HG03521 (cell line): Measurements from ENCODE around the gene TMPRSS4.
A peak's percentile ranks its signal among the peaks of the same experiment; 100 is the strongest.

Experiments
- ATAC-seq: cut with Tn5 transposase; IDR thresholded peaks from one replicate; pipeline ENCODE4 v1.9.1; 2021; ENCODE audit warnings: mild to moderate bottlenecking, moderate library complexity; ENCODE audit not compliant: unreplicated experiment

The TMPRSS4 gene

GRCh38 chr11:118132385-118133151 is 55.7 kb downstream of the TMPRSS4 start:
- ATAC-seq, result no peak

GRCh38 chr11:118133816-118134215 is 56.9 kb downstream of the TMPRSS4 start:
- no peak for ATAC-seq

- ATAC-seq, result no peak
These were observed 58.3 kb downstream of the TMPRSS4 start for GRCh38 chr11:118135051-118135795.

GRCh38 chr11:118135796-118136165 is 58.9 kb downstream of the TMPRSS4 start:
- ATAC-seq, result no peak

- no peak for ATAC-seq
These were observed 59.5 kb downstream of the TMPRSS4 start for GRCh38 chr11:118136341-118136740.

- no peak for ATAC-seq
These were observed 59.9 kb downstream of the TMPRSS4 start for GRCh38 chr11:118136801-118137200.

GRCh38 chr11:118138839-118139420 is 62.1 kb downstream of the TMPRSS4 start:
- ATAC-seq, result no peak

GRCh38 chr11:118139578-118139977 is 62.7 kb downstream of the TMPRSS4 start:
- no peak for ATAC-seq

- no peak for ATAC-seq
These were observed 65.2 kb downstream of the TMPRSS4 start for GRCh38 chr11:118142081-118142480.

- ATAC-seq, result no peak
These were observed 65.9 kb downstream of the TMPRSS4 start for GRCh38 chr11:118142809-118143208.

- no peak for ATAC-seq
These were observed 66.8 kb downstream of the TMPRSS4 start for GRCh38 chr11:118143661-118144185.

GRCh38 chr11:118144301-118145268 is 67.7 kb downstream of the TMPRSS4 start:
- ATAC-seq, result no peak

- peak; percentile 64 for ATAC-seq
These were observed 68.7 kb downstream of the TMPRSS4 start for GRCh38 chr11:118145285-118146227.

GRCh38 chr11:118146554-118146953 is 69.7 kb downstream of the TMPRSS4 start:
- ATAC-seq, result no peak

- no peak for ATAC-seq
These were observed 70.6 kb downstream of the TMPRSS4 start for GRCh38 chr11:118147502-118147901.

- ATAC-seq, result no peak
These were observed 71.4 kb downstream of the TMPRSS4 start for GRCh38 chr11:118148240-118148639.

GRCh38 chr11:118148856-118149255 is 72.0 kb downstream of the TMPRSS4 start:
- no peak for ATAC-seq

GRCh38 chr11:118149493-118149892 is 72.6 kb downstream of the TMPRSS4 start:
- no peak for ATAC-seq

GRCh38 chr11:118151431-118151830 is 74.6 kb downstream of the TMPRSS4 start:
- ATAC-seq, result no peak
